Vagina (tissue), 2 donors: ENCODE data around the gene PPP1R9B.

Source experiments
- POLR2AphosphoS5 ChIP-seq, 2 donors: sonication (generic); formaldehyde crosslinking; IDR thresholded peaks; one replicate each; pipeline ENCODE4 v1.9.0; 2017; ENCODE audit warnings: antibody characterized with exemption in 2 of 2, mild to moderate bottlenecking in 2 of 2, low read depth in 1 of 2; ENCODE audit not compliant: insufficient read depth in 1 of 2
- TF ChIP-seq, protein P1 (sequence below), 3 experiments: fragments of 450-650 bp in 2 of 3; fragments of 200-600 bp in 1 of 3; sonication (generic) in 1 of 3; IDR thresholded peaks; one replicate each; pipeline ENCODE4 v1.5.1; 2017 to 2019; ENCODE audit warnings: antibody characterized with exemption in 3 of 3, mild to moderate bottlenecking in 2 of 3, moderate library complexity in 2 of 3

DNA sequence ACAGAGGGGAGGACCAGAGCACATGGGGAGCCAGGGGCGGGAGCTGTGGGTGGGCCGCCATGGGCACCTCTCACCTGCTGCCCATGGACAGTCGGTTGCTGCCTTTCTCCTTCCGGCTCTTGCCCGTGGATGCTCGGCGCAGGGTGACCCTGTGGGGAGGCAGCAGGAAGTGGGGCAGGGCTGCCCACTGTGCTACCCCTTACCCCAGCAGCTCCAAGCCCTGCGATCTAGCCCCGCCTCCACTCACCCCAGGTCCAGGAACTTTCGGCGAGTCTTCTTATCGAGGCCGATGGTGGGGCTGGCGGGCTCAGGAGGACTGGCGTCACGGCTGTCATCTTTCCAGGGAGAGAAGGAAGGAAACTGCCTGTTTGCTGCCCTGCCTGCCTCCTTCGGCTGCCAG is 34.7 kb downstream of the PPP1R9B start:
- TF ChIP-seq, protein P1, sequence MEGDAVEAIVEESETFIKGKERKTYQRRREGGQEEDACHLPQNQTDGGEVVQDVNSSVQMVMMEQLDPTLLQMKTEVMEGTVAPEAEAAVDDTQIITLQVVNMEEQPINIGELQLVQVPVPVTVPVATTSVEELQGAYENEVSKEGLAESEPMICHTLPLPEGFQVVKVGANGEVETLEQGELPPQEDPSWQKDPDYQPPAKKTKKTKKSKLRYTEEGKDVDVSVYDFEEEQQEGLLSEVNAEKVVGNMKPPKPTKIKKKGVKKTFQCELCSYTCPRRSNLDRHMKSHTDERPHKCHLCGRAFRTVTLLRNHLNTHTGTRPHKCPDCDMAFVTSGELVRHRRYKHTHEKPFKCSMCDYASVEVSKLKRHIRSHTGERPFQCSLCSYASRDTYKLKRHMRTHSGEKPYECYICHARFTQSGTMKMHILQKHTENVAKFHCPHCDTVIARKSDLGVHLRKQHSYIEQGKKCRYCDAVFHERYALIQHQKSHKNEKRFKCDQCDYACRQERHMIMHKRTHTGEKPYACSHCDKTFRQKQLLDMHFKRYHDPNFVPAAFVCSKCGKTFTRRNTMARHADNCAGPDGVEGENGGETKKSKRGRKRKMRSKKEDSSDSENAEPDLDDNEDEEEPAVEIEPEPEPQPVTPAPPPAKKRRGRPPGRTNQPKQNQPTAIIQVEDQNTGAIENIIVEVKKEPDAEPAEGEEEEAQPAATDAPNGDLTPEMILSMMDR (IDR thresholded peaks at IDR 0.05) = no peak
- no peak for TF ChIP-seq POLR2AphosphoS5 (IDR thresholded peaks at IDR 0.05; ENCODE audit: insufficient read depth in 1 of 2, low read depth in 1 of 2)
